Measurements from ENCODE around the gene BAD. TPM values are rescaled to one million over a fixed set of nuclear protein-coding genes. Genes with fewer than 3 reads are reported as not detected.

The BAD gene
- total RNA-seq (24.0 and 25.0 TPM in 2 replicates), polyA plus RNA-seq (22.7 and 39.1 TPM in 2 replicates), polyA minus RNA-seq (32.3 and 48.2 TPM in 2 replicates)
- total RNA-seq (2013): 25.4 TPM

DNA sequence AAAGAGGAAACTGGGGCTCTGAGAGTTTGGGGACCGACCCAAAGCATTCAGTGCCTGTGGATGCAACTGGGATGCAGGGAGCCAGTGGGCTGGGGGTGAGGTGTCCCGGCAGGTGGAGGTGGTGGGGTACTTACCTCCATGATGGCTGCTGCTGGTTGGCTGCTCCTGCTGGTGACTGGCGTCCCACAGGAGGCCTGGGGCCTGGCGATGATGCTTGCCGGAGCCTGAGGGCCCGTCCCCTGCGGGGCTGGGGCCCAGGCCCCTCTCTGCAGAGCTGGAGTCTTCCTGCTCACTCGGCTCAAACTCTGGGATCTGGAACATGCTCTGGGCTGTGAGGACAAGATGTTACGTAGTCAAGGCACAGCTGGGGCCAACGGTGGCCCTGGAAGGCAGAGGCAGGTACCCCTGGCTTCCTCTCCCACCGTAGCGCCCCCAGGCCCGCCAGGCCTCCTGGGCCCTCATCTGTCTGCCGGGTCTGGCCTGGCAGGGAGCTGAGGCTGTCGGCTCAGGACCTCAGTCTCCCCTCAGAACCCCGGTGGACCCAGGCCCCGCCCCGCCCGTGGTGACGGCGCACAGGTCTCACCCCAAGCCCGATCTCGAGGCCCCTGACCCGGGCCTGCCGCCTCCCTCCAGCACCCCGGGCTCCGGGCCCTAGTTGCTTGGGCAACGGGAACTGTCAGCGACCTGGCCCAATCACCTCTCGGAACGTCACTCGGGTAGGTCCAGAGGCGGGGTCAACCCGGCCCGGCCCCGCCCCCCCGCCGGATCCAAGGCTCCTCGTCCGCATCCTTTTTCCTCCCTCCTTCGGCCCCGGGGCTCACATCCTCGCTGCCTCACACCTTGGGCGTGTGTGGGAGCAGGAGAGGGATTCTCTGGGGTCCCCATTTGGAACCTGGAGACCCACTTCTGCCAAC, at the start of gene BAD:
TSS of gene BAD (minus strand) at position 618 of the 914 bp plus-strand sequence. CDS start at position 321, 297 bp downstream.
- peaks cover 34% of the 10 kb centered on the region for H3K79me2 ChIP-seq (ENCODE audit: control insufficient read depth, insufficient read depth, low read length)
- ChIA-PET POLR2A (interaction anchor here (0.6 to 5.7 kb wide), 11 partner anchors 8 to 80 kb away, joined by 3 to 67 read pairs (median 5); partner anchors contain the start of genes DNAJC4, ESRRA, FKBP2 and PLCB3), CTCF (interaction anchor here (0.8 to 4.6 kb wide), 11 partner anchors 10 to 88 kb away, joined by 3 to 33 read pairs (median 6); partner anchors contain the start of genes CATSPERZ, PLCB3, PPP1R14B and PRDX5)
- intact Hi-C loops (cut with micrococcal nuclease): loop anchor here (1.0 to 2.0 kb wide), 3 partner anchors 33 to 54 kb away; partner anchors contain the start of genes DNAJC4, FKBP2 and PLCB3
- H4K20me1 ChIP-seq (ENCODE audit: control insufficient read depth, insufficient read depth, low read length, poor library complexity, severe bottlenecking): peaks cover 12% of the 10 kb centered on the region
- peak within 1 kb of the TSS; percentile 100 for H3K27ac ChIP-seq (ENCODE audit: low read length in 2 of 2)
- peak within 1 kb of the TSS; percentile 96 for H3K27ac Mint-ChIP-seq
- no peaks in the 10 kb centered on the region for H3K27me3 ChIP-seq (replicated peaks in 1 of 4; ENCODE audit: control extremely low read depth in 1 of 4, control insufficient read depth in 3 of 4, insufficient read depth in 4 of 4, low read length in 3 of 4)
- H3K27me3 Mint-ChIP-seq: no peaks in the 10 kb centered on the region
- WGBS (ENCODE audit: insufficient coverage): 5% methylated on average over 36 of the region's 44 CpGs
- peaks cover 13 to 18% of the 10 kb centered on the region in 2 donors for H3K4me1 ChIP-seq (ENCODE audit: control insufficient read depth in 2 of 2, insufficient read depth in 2 of 2, low read length in 2 of 2)
- H3K4me3 ChIP-seq (ENCODE audit: control extremely low read depth in 1 of 5, extremely low read depth in 1 of 5, insufficient read depth in 1 of 5, low read depth in 2 of 5, low read length in 4 of 5): peak within 1 kb of the TSS; percentile 61 to 97 (median 90)
- peaks cover 20% of the 10 kb centered on the region for H3K4me1 Mint-ChIP-seq
- no peaks in the 10 kb centered on the region for H3K9me3 Mint-ChIP-seq (ENCODE audit: insufficient read depth)
- H3K9ac ChIP-seq (ENCODE audit: low read length): peak within 1 kb of the TSS; percentile 100
- DNase-seq (peak; percentile 96), ATAC-seq (ENCODE audit: low read depth) (peak; percentile 77)
- peak within 1 kb of the TSS; percentile 97 for H3K4me2 ChIP-seq (replicated peaks; ENCODE audit: low read depth, low read length, poor library complexity, severe bottlenecking)
- no peaks in the 10 kb centered on the region for H3K9me3 ChIP-seq (ENCODE audit: control extremely low read depth in 1 of 3, control insufficient read depth in 2 of 3, insufficient read depth in 1 of 3, low read length in 2 of 3)
- peak within 1 kb of the TSS; percentile 74 for H2AFZ ChIP-seq (ENCODE audit: insufficient read depth, low read depth, low read length, poor library complexity, severe bottlenecking)
- peak within 1 kb of the TSS; percentile 90 for H3K4me3 Mint-ChIP-seq
- peaks cover 0 to 7% of the 10 kb centered on the region in 2 experiments for H3K36me3 ChIP-seq (replicated peaks in 1 of 2; ENCODE audit: control extremely low read depth in 1 of 2, control insufficient read depth in 1 of 2, extremely low read depth in 1 of 2, insufficient read depth in 2 of 2, low read length in 1 of 2)
- TF ChIP-seq, protein P1, sequence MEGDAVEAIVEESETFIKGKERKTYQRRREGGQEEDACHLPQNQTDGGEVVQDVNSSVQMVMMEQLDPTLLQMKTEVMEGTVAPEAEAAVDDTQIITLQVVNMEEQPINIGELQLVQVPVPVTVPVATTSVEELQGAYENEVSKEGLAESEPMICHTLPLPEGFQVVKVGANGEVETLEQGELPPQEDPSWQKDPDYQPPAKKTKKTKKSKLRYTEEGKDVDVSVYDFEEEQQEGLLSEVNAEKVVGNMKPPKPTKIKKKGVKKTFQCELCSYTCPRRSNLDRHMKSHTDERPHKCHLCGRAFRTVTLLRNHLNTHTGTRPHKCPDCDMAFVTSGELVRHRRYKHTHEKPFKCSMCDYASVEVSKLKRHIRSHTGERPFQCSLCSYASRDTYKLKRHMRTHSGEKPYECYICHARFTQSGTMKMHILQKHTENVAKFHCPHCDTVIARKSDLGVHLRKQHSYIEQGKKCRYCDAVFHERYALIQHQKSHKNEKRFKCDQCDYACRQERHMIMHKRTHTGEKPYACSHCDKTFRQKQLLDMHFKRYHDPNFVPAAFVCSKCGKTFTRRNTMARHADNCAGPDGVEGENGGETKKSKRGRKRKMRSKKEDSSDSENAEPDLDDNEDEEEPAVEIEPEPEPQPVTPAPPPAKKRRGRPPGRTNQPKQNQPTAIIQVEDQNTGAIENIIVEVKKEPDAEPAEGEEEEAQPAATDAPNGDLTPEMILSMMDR (IDR thresholded peaks at IDR 0.05): no peak
- TF ChIP-seq EZH2 (IDR thresholded peaks at IDR 0.05; ENCODE audit: borderline replicate concordance, insufficient read depth, low read depth, low read length, poor library complexity, severe bottlenecking): no peak

Measured in B cell (primary cell).